HFF-Myc (cell line): ENCODE data around the gene PLXNA3.

ENCODE experiments used
- DNase-seq: peaks from one replicate; pipeline ENCODE4 v3.0.0-alpha.2; 2011; ENCODE audit warnings: low read depth; ENCODE audit errors: extremely low read depth
- H3K4me3 ChIP-seq: replicated peaks from 2 replicates; pipeline ENCODE4 v1.5.1; 2011; ENCODE audit warnings: low read depth, mild to moderate bottlenecking, control low read depth, low read length
- TF ChIP-seq, protein P1 (sequence below): IDR thresholded peaks from 2 replicates; pipeline ENCODE4 v1.5.1; 2012; ENCODE audit warnings: mild to moderate bottlenecking, low read depth, low read length, control low read depth; ENCODE audit errors: missing control alignments

Gene PLXNA3

GRCh38 chrX:154417157-154417556 lies 40.9 kb upstream of the PLXNA3 start:
- H3K4me3 ChIP-seq = no peak overlapping the region
- no peak for DNase-seq
- TF ChIP-seq, protein P1, sequence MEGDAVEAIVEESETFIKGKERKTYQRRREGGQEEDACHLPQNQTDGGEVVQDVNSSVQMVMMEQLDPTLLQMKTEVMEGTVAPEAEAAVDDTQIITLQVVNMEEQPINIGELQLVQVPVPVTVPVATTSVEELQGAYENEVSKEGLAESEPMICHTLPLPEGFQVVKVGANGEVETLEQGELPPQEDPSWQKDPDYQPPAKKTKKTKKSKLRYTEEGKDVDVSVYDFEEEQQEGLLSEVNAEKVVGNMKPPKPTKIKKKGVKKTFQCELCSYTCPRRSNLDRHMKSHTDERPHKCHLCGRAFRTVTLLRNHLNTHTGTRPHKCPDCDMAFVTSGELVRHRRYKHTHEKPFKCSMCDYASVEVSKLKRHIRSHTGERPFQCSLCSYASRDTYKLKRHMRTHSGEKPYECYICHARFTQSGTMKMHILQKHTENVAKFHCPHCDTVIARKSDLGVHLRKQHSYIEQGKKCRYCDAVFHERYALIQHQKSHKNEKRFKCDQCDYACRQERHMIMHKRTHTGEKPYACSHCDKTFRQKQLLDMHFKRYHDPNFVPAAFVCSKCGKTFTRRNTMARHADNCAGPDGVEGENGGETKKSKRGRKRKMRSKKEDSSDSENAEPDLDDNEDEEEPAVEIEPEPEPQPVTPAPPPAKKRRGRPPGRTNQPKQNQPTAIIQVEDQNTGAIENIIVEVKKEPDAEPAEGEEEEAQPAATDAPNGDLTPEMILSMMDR = no peak

- TF ChIP-seq, protein P1 = no peak
- no peak overlapping the region for H3K4me3 ChIP-seq
- no peak for DNase-seq
These were observed 38.9 kb upstream of the PLXNA3 start for GRCh38 chrX:154419189-154419588.

- DNase-seq = no peak
- TF ChIP-seq, protein P1 = no peak
- H3K4me3 ChIP-seq = no peak overlapping the region
These were observed 38.2 kb upstream of the PLXNA3 start for GRCh38 chrX:154419688-154420401.

DNA sequence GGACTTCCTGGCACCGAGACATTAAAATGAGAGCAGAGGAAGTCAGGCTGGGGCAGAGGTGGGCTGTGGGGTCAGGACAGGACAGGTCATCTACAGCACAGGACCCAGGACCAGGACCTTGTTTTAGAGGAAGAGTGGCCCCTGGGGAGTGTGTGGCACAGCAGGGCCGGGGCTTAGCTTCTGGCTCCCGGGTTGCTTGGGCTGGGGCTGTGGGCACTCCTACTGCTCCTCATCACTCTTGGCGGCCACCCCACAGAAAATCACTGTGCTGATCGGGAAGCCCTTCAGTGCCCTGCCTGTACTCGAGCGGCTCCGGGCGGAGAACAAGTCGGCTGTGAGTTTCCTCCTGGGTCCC lies 37.7 kb upstream of the PLXNA3 start:
- TF ChIP-seq, protein P1 = no peak
- no peak for DNase-seq
- no peak overlapping the region for H3K4me3 ChIP-seq

- DNase-seq = no peak
- TF ChIP-seq, protein P1 = no peak
- H3K4me3 ChIP-seq = no peak overlapping the region
These were observed 30.9 kb upstream of the PLXNA3 start for GRCh38 chrX:154426916-154427770.

GRCh38 chrX:154428176-154429171 lies 29.6 kb upstream of the PLXNA3 start, which contains the start of gene ATP6AP1:
Gene ATP6AP1, plus strand, starts transcription at chrX:154428677. Its CDS starts 16 bp downstream, at chrX:154428693.
- TF ChIP-seq, protein P1 = no peak
- peak; percentile 78 for DNase-seq

More at GRCh38 chrX:154428176-154429171, 29.6 kb upstream of the PLXNA3 start, which contains the start of gene ATP6AP1:
- H3K4me3 ChIP-seq = peak within 1 kb of the TSS; percentile 58
